Duodenal mucosa (tissue), 2 donors: ENCODE results near the gene ABHD1.
A peak's percentile ranks its signal among the peaks of the same experiment; 100 is the strongest.

ENCODE experiments used
- H3K27ac ChIP-seq: one replicate; pipeline ENCODE4 v1.7.0; 2013; ENCODE audit warnings: low read depth, low read length
- H3K27me3 ChIP-seq, 2 donors: one replicate each; pipeline ENCODE4 v1.7.0; 2013; ENCODE audit warnings: low read length in 2 of 2, control low read depth in 1 of 2; ENCODE audit not compliant: insufficient read depth in 2 of 2, control insufficient read depth in 1 of 2
- H3K36me3 ChIP-seq, 2 donors: one replicate each; pipeline ENCODE4 v1.7.0; 2013; ENCODE audit warnings: low read length in 2 of 2, control low read depth in 1 of 2; ENCODE audit not compliant: insufficient read depth in 2 of 2, control insufficient read depth in 1 of 2
- H3K4me1 ChIP-seq, 2 donors: one replicate each; pipeline ENCODE4 v1.7.0; 2013; ENCODE audit warnings: low read length in 2 of 2, control low read depth in 1 of 2; ENCODE audit not compliant: insufficient read depth in 2 of 2, control insufficient read depth in 1 of 2
- H3K4me3 ChIP-seq, 2 donors: one replicate each; pipeline ENCODE4 v1.7.0; 2013; ENCODE audit warnings: low read length in 2 of 2, low read depth in 1 of 2
- H3K9ac ChIP-seq, 2 donors: one replicate each; pipeline ENCODE4 v1.7.0; 2013; ENCODE audit warnings: low read length in 2 of 2, low read depth in 1 of 2
- H3K9me3 ChIP-seq, 2 donors: one replicate each; pipeline ENCODE4 v1.7.0; 2013; ENCODE audit warnings: low read length in 2 of 2, control low read depth in 1 of 2; ENCODE audit not compliant: control insufficient read depth in 1 of 2

ABHD1 gene

DNA sequence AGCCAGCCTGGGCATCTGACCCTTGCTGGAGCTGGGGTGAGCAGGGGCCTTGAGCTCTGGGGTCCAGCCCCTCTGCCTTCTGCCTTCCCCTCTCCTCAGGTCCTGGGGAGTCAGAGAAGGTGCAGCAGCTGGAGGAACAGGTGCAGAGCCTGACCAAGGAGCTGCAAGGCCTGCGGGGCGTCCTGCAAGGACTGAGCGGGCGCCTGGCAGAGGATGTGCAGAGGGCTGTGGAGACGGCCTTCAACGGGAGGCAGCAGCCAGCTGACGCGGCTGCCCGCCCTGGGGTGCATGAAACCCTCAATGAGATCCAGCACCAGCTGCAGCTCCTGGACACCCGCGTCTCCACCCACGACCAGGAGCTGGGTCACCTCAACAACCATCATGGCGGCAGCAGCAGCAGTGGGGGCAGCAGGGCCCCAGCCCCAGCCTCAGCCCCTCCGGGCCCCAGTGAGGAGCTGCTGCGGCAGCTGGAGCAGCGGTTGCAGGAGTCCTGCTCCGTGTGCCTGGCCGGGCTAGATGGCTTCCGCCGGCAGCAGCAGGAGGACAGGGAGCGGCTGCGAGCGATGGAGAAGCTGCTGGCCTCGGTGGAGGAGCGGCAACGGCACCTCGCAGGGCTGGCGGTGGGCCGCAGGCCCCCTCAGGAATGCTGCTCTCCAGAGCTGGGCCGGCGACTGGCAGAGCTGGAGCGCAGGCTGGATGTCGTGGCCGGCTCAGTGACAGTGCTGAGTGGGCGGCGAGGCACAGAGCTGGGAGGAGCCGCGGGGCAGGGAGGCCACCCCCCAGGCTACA, 41.4 kb upstream of the ABHD1 start:
- H3K4me3 ChIP-seq, result peak overlapping the region in 1 of 2 donors; percentile 46
- no peaks in the 10 kb centered on the region for H3K27me3 ChIP-seq
- H3K27ac ChIP-seq, result no peak overlapping the region
- H3K4me1 ChIP-seq, result peaks cover 25 to 43% of the 10 kb centered on the region in 2 donors
- H3K9ac ChIP-seq, result no peak overlapping the region
- H3K36me3 ChIP-seq, result no peaks in the 10 kb centered on the region
- H3K9me3 ChIP-seq, result no peaks in the 10 kb centered on the region

- no peak overlapping the region for H3K9ac ChIP-seq
- H3K9me3 ChIP-seq, result no peaks in the 10 kb centered on the region
- H3K4me1 ChIP-seq, result peaks cover 25 to 47% of the 10 kb centered on the region in 2 donors
- H3K36me3 ChIP-seq, result no peaks in the 10 kb centered on the region
- no peak overlapping the region for H3K27ac ChIP-seq
- no peak overlapping the region for H3K4me3 ChIP-seq
- no peaks in the 10 kb centered on the region for H3K27me3 ChIP-seq
These were observed 40.7 kb upstream of the ABHD1 start for GRCh38 chr2:27082773-27083409.

DNA sequence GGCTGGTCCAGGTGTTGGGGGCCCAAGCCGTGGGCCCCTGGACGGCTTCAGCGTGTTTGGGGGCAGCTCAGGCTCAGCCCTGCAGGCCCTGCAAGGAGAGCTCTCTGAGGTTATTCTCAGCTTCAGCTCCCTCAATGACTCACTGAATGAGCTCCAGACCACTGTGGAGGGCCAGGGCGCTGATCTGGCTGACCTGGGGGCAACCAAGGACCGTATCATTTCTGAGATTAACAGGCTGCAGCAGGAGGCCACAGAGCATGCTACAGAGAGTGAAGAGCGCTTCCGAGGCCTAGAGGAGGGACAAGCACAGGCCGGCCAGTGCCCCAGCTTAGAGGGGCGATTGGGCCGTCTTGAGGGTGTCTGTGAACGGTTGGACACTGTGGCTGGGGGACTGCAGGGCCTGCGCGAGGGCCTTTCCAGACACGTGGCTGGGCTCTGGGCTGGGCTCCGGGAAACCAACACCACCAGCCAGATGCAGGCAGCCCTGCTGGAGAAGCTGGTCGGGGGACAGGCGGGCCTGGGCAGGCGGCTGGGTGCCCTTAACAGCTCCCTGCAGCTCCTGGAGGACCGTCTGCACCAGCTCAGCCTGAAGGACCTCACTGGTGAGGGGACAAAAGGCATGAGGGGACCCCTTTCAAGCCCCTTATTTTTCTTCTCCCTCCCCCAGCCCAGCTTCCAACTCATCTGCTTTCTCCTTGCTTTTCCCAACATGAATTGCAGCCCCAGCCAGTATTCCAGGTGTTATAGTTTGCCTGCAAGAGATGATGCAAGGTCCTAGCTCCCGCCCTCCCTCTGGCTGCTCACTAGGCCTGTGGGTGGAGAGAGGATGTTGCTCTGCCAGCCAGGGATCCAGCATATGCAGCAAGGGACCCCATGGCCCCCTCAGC, 40.0 kb upstream of the ABHD1 start:
- Histone ChIP-seq H3K27ac (no peak overlapping the region), H3K4me3 (no peak overlapping the region), H3K27me3 (no peaks in the 10 kb centered on the region), H3K9ac (no peak overlapping the region), H3K4me1 (peaks cover 26 to 46% of the 10 kb centered on the region in 2 donors), H3K36me3 (no peaks in the 10 kb centered on the region), H3K9me3 (no peaks in the 10 kb centered on the region)

- Histone ChIP-seq H3K27me3 (no peaks in the 10 kb centered on the region), H3K4me1 (peaks cover 34 to 47% of the 10 kb centered on the region in 2 donors), H3K9me3 (no peaks in the 10 kb centered on the region), H3K4me3 (no peak overlapping the region), H3K27ac (no peak overlapping the region), H3K9ac (no peak overlapping the region), H3K36me3 (no peaks in the 10 kb centered on the region)
These were observed 39.1 kb upstream of the ABHD1 start for GRCh38 chr2:27084297-27085061.

- Histone ChIP-seq H3K27ac (peak overlapping the region; percentile 85), H3K9me3 (no peaks in the 10 kb centered on the region), H3K36me3 (no peaks in the 10 kb centered on the region), H3K4me3 (peak overlapping the region; percentile 76 to 78), H3K9ac (peak overlapping the region; percentile 58 to 76), H3K4me1 (peaks cover 34 to 49% of the 10 kb centered on the region in 2 donors), H3K27me3 (no peaks in the 10 kb centered on the region)
These were observed 38.4 kb upstream of the ABHD1 start for GRCh38 chr2:27085062-27085672.

DNA sequence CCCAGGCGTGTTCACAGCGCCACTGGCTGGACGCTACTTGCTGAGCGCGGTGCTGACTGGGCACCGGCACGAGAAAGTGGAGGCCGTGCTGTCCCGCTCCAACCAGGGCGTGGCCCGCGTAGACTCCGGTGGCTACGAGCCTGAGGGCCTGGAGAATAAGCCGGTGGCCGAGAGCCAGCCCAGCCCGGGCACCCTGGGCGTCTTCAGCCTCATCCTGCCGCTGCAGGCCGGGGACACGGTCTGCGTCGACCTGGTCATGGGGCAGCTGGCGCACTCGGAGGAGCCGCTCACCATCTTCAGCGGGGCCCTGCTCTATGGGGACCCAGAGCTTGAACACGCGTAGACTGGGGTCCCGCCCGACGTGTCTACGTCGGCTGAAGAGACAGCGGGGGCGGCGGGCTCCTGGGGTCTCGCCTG, 37.9 kb upstream of the ABHD1 start:
- Histone ChIP-seq H3K4me3 (peak overlapping the region; percentile 76 to 78), H3K36me3 (no peaks in the 10 kb centered on the region), H3K9ac (peak overlapping the region; percentile 58 to 76), H3K27me3 (no peaks in the 10 kb centered on the region), H3K9me3 (no peaks in the 10 kb centered on the region), H3K27ac (peak overlapping the region; percentile 85), H3K4me1 (peaks cover 33 to 44% of the 10 kb centered on the region in 2 donors)

DNA sequence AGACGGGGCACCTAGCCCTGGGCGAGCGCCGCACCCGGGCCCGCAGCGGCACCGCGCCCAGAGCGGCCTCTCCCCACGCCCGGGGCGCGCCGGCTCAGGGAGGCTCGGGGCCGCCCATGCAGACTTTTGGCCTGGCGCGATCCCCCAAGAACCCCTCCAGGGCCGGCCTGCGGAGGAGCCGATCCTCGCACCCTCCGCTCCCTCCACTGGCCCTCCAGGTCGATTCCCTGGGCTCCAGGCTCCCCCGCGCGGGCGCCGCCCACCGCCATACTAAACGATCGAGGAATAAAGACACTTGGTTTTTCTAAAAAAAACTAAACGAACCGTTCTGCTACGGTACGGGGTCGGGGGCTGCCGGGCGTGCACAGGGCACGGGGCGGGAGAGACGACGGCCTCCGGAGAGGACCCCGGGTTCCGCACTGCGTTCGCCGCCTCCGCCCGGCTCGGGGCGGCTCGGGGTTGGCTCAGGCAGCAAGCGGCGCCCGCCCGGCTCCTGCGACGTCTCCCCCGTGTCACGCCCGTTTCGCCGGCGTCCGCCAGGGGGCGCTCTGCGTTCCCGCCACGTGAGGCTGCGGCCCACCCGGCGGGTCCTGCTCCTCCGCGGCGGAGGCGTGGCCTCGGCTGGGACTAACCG, 37.4 kb upstream of the ABHD1 start:
- H3K4me1 ChIP-seq, result peaks cover 28 to 47% of the 10 kb centered on the region in 2 donors
- H3K9me3 ChIP-seq, result no peaks in the 10 kb centered on the region

DNA sequence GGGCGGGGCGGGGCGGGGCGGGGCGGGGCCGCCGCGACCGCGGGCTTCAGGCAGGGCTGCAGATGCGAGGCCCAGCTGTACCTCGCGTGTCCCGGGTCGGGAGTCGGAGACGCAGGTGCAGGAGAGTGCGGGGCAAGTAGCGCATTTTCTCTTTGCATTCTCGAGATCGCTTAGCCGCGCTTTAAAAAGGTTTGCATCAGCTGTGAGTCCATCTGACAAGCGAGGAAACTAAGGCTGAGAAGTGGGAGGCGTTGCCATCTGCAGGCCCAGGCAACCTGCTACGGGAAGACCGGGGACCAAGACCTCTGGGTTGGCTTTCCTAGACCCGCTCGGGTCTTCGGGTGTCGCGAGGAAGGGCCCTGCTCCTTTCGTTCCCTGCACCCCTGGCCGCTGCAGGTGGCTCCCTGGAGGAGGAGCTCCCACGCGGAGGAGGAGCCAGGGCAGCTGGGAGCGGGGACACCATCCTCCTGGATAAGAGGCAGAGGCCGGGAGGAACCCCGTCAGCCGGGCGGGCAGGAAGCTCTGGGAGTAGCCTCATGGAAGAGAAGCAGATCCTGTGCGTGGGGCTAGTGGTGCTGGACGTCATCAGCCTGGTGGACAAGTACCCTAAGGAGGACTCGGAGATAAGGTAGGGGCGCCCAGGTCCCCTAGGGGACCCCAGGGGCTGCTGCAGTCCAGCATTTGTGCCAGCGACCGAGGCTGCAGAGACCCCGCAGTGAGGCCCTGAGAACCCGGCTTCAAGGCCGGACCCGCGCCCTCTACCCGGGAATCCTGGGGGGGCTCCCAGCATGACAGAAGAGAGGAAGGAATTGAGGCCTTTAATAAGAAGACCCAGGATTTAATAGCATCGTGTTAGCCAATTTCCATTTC, 36.7 kb upstream of the ABHD1 start, which contains the start of gene KHK:
KHK (plus strand) TSS at position 49 of the 870 bp plus-strand sequence; CDS start at position 537, 488 bp downstream.
- Histone ChIP-seq H3K36me3 (no peaks in the 10 kb centered on the region), H3K27ac (peak within 1 kb of the TSS; percentile 85), H3K4me3 (peak within 1 kb of the TSS; percentile 78 to 92), H3K9ac (peak within 1 kb of the TSS; percentile 58 to 76), H3K9me3 (no peaks in the 10 kb centered on the region), H3K27me3 (no peaks in the 10 kb centered on the region), H3K4me1 (peaks cover 27 to 47% of the 10 kb centered on the region in 2 donors)

More for the DNA sequence above, 37.4 kb upstream of the ABHD1 start:
- Histone ChIP-seq H3K36me3 (no peaks in the 10 kb centered on the region), H3K27ac (peak overlapping the region; percentile 85), H3K27me3 (no peaks in the 10 kb centered on the region), H3K9ac (peak overlapping the region; percentile 58 to 76), H3K4me3 (peak overlapping the region; percentile 78 to 92)
